NCI-H82 (cell line): ENCODE results near the gene RAB30.

Experiments used
- DNase-seq: peaks from one replicate; lab custom pipeline; 2025; lab: John Stamatoyannopoulos, UW

The RAB30 gene

DNA sequence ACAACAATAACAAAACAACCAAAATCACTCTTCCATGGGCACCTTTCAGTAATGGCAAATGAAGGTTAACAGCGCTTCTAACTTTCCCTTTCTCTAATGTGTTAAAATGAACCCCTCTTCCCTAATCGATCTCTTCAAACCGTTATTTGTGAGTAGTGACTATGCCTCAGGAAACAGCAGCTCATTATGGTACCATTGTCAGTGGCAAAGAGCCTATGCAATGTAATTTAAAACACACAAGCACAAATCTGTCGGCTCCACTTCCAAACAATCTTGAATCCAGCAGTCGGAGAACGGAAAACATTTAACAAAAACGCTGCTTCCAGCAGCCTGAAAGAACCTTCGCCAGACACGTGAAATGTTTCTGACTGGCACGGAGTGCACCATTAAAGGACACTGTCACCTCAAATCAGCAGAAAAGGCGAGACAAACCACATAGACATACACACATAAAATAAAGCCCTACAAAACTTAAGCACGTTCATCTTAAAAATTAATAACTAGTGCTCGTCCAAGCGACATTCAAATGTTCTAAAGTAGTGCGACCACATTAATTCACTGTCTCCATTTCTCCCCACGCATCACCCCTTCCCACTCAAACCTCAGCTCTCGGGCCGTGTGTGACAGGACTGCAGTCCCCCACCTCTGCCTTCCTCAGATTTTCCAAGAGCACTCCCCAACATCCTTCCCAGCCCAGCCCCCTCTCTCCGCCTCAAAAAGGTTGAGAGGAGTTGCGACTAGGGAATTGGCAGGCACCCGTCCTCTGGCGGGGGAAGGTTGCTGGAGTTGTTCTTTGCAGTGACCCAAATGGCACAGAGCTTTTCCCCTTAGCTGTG lies 748 bp downstream of the RAB30 start:
- DNase-seq = peak; percentile 70

DNA sequence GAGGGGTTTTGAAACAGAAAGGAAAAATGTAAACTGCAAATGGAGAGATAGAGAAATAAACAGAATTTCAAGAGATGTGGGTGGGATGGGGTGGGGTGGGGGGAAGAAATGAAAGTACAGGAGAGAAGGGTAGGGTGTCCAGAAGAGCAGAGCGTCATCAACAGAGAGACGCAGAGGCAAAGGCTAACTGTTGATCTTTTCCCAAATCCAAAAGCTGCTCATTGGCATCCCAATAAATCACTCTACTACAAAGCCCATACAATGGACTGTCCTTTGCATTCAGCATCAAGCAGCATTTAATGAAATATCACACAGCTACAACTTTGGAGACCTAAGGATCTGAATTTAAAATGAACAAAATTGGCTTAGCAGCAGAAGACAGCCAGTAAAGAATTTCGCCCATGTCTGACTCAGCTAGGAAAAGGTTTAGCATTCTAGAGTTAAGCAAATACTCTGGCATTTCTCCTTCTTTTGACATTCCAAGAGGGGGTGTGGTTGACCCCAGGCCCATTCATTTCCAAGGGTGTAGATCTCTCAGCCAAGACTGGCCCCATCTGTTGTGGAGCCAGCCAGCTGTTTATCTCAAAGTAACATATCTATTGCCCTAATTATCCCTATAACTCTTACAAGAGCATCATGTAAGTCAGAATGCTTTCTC lies 1.5 kb downstream of the RAB30 start:
- DNase-seq = peak; percentile 40

DNA sequence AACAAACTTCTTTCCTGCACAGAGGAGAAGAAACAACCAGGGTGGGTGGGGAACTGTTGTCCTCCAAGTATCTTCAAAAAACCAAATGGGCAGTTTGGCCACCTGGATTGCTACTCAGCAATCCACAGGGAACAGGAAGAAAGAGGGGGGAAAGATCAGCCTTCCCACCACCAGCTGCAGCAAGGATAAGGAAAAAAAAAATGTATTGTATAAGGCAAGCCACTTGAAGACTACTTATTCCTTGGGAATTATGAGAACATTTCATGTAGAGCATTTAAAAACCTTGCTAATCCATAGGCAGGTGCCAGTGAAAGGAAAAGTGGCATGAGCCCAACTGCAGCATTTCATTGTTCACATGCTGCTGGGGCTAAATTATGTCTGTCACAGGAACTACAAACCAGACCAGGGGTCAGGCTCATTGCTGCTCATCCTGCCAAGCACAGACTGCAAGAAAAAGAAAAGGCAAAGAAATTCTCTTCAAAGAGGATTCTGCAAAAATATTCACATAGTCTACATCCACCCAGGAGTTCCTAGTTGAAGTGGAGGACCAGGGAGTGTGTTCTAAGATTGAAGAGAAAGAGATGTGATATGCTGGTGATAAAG lies 2.2 kb downstream of the RAB30 start:
- no peak for DNase-seq

DNA sequence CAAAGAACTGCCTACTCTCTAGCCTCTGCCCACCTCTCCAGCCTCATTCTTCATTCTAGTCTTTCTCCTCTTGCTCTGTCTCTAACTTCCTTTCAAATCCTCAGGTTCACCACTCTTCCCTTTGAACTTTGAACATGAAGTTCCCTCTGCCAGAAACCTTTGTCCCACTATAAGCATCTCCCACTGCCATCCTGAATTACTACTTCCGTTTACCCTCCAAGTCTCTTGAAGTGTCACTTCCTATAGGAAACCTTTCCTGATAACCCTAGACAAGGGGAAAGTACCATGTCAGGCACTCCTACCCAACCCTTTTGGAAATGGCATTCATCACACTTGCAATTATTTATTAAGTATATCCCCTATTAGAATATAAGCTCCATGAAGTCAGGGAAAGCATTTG lies 3.1 kb downstream of the RAB30 start:
- DNase-seq = no peak

DNA sequence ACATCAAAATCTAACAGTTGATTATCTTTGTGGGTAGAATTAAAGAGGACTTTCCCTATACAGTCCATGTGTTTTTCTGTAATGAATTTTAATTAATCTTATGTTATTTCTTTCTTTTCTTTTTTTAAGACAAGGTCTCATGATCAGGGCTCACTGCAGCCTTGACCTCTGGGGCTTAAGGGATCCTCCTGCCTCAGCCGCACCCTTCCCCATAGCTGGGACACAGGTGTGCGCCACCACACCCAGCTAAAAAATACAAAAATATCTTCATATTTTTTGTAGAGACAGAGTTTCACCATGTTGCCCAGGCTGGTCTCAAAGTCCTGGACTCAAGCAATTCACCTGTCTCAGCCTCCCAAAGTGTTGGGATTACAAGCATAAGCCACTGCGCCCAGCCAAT lies 7.7 kb downstream of the RAB30 start:
- no peak for DNase-seq

DNA sequence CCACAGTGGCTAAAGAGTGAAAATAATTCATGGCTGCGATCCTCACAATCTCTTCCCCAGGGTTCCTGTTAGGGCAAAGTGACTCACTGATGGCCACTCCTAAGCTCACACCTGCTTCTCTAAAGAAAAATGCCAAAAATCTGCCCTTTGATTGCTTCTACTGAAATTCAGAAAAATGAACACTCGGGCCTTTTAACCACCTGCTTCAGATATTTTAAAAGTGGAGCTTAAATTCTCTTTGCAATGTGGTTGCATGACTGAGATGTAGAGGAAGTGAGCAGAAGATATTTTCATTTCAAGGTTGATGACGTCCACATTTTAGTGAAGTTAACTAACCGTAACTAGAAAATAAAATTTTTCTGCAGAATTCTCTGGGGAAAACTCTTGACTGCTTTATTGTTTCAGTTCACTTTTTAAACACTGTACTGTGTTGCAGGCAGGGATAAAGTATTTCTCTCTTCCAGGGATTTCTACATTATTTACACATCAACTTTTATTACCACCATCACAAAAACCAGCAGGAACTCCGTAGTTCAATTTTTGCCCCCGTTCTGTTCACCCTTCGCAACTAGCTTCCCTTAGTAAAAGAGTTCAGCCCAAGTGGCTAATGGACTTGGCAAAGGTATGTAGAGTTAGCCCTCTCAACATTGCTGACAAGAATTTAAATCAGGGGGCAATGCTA lies 8.5 kb downstream of the RAB30 start:
- no peak for DNase-seq

DNA sequence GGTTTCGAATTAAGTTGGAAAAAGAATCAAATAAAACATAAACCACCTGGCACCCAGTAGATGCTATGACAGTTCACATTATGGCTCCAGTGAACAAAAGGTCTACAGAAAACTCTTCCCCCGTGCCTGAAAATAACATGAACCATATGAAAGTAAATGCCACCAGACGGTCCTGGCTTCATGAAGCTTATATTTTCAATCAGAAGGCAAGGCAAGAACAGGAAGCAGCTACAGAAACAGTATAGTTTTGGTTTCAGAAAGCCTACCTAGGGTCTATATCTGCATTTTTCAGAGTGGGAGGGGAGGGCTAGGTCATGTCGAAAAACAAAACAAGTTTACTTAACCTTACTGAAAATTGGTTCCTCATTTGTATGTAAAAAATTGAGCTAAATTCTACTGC lies 9.8 kb downstream of the RAB30 start:
- DNase-seq = no peak

DNA sequence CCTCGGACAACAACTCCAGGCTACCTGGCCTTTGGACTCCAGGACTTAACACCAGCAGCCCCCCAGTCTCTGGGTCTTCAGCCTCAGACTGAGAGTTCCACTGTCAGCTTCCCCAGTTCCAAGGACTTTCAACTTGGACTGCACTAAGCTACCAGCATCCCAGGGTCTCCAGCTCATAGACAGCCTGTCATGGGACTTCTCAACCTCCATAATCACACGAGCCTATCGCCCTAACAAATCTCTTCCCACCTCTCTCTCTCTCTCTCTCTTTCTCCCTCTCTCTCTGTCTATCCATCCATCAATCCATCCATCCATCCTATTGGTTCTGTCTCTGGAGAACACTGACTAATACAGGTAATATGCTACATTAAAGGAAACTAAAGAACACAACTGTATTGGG lies 10.7 kb downstream of the RAB30 start:
- no peak for DNase-seq

DNA sequence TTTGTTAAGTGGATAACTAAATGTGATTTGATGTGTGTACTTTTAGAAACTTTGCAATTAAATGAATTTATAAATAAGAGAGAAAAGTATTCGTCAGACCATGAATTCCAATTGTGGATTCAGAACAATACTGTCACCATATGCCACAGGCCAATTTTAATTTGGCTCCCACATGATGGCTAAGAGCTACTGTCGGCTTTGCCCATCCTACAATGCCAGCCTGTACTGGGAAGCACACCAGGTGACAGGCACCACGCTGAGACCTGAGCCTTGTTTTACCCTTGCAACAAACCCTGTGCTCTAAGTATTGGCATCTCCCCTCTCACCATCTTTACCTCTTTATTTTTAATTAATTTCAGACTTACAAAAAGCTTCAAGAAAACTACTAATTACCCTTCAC lies 14.0 kb downstream of the RAB30 start:
- no peak for DNase-seq

DNA sequence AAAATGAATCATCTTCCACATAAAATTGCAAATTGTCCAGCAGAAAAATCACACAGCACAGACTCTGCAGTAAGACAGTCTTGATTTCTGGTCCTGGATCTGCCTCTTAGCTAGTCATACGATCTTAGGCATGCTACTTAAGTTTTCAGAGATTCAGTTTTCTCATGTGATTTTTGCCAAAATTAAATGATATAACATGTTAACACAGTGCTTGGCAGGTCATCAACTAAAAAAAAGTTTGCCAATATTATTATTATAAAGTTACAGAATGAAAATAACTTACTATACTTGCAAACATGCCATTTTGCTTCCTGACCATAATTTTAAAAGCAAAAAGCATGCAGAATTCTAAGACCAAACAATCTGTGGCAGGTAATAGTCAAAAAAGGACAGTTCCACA lies 15.1 kb downstream of the RAB30 start:
- DNase-seq = no peak

DNA sequence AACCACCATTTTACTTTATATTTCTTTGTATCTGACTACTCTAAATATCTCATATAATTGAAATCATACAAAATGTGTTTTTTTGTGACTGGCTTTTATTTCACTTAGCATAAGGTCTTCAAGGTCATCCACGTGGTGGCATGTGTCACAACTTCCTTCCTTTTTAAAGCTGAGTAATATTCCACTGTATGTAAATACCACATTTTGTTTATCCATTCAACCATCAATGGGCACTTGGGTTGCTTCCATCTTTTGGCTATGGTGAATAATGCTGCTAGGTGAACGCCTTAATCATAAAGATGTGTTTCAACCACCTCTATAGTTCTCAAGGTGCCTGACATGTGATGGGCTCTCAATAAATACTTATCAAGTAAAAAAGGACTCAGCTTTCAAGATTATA lies 15.5 kb downstream of the RAB30 start:
- DNase-seq = no peak

DNA sequence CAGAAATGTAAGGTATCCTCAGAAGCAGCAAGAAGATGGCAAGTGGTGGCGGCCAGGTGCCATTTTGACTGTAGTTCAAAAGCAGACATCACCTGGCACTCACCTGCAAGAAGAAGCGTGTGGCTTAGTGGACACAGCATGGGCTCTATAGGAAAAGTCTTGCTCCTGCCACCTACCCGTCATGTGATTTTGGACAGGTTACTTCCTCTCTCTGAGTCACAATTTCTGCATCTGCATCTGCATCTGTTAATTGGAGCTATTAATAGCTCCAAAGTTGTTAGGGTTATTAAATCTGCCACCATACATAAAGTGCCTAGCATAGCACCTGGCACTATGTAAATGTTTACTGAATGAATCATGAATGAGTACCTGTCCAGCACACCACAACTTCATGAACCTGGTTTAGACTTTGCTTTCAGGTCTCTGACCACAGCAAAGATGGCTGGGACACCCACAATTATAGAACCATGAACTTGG lies 16.8 kb downstream of the RAB30 start:
- DNase-seq = no peak

DNA sequence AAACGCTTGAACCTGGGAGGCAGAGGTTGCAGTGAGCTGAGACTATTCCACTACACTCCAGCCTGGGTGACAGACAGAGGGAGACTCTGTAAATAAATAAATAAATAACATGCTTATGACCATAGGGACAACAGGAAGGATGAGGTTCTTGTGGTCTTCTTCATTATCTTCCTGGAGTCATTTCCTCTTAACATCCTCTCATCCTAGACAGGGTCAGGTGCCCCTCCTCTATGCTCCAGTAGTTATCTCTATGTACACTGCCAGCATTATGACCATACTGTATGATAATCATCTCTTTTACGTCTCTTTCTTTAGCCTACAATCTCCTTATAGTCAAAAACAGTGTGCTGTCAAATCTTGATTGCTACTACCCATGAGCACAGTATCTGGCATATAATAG lies 17.7 kb downstream of the RAB30 start:
- DNase-seq = no peak

DNA sequence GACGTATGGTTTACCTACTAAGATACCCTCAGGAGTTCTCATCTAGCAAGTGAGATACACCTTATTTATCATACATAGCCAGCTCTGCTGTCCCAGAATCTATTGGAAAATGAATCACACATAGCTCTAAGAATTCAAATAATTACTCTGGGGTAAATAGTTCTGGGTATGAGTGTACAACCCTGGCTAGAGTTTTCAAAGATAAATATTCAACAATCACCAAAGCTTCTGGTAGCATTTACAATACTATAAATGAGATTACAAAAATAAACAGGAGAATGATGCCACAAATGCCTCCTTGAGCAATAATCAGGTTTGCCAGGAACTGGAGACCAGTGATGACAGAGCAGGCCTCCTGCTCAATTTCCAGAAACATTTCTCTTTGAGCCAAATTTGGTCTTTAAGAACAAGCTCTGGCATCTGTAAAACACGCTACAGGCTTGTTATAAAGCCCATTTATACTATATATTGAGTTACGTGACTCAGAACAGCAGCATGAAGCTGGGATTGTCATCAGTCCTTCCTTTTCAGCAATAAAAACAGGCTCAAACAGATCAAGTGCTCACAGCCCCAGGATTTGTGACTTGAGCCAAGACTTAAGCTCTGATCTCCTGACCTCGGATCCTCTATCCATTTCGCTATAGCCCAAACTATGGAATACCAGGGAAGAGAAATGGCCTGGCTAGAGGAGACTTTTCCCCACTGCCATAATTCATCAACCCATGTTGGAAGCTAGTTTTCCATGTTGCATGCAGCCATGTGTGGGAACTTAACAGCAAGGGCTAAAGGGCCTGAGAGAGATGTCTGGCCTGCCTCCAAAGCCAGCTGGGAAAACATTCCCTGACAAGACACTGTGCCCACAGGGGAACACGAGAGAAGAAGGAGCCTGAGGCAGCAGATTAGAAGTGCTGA lies 19.7 kb downstream of the RAB30 start:
- DNase-seq = peak; percentile 79

DNA sequence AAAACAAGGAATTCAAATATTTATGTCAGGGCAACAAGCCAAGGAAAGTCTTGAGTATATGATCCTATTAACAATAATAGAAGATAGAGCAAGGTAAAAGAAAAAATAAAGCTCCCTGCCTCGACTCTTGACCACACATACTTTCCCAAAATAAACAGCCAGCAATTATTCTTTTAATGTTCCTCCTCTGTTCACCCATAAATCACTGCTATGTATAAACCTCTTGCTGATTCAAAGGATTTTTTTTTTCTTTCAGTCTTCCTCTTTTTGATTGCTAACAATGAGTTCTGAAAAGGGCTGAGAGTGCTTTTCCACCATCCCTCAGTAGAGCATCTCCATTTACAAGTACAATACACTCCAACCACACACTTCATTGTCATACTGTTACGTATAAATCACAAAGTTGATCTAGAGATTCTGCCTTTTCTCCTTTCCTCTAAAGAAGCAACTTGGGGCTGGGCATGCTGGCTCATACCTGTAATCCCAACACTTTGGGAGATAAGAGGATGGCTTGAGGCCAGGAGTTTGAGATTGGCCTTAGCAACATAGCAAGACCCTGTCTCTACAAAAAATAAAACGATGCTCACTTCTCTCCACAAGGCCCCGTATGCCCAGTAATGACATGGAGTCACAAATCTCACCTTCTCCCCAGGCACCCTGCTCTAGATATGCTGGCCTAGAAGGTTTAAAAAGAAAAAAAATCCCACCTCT lies 24.0 kb downstream of the RAB30 start:
- peak; percentile 24 for DNase-seq

DNA sequence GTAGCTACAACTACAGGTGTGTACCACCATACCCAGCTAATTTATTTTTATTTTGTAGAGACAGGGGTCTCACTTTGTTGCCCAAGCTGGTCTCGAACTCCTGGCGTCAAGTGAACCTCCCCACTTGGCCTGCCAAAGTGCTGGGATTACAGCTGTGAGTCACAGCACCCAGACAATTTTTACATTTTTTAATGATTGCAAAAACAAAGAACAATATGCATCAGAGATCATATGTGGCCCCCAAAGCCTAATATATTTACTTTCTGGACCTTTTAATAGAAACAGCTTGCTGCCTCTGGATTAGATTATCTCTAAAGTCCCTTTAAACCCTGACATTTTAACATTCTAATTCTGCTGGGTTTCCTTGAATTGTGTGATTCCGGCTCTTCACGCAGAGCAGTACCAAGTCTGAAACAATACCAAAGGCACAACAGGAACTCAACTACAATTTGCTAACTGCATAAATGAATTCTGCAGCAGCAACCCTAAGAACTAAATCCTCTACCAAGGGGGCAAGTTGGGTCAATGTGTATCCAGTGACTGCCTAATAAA lies 25.0 kb downstream of the RAB30 start:
- DNase-seq = peak; percentile 11

DNA sequence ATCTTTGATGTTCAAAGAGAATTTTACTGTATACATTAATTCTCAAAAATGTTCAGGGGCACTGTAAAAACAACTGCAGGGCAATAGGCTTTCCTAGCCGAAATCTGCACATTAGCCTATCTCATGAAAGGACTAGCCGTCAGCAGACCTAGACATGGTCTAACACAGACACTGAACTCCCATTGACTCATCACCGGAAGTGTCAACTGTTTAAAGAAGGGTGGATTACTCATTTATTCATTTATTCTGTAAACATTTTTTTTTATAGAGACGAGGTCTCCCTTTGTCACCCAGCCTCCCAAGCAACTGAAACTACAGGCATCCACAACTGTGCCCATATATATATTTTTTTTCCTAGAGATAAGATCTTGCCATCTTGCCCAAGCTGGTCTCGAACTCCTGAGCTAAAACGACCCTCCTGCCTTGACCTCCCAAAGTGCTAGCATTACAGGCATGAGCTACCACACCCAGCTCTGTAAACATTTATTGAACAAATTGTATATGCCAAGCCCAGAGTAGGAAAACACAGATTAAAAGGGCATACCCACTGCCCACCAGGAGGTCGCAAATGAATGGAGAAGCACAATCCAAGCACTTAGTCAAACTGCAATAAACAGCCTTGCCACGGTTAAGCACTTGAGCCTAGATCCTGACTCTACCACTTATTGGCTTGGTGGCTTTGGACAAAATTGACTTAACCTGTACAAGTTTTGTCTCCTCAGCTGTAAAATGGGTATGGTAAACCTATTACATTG lies 26.6 kb downstream of the RAB30 start:
- peak; percentile 30 for DNase-seq

DNA sequence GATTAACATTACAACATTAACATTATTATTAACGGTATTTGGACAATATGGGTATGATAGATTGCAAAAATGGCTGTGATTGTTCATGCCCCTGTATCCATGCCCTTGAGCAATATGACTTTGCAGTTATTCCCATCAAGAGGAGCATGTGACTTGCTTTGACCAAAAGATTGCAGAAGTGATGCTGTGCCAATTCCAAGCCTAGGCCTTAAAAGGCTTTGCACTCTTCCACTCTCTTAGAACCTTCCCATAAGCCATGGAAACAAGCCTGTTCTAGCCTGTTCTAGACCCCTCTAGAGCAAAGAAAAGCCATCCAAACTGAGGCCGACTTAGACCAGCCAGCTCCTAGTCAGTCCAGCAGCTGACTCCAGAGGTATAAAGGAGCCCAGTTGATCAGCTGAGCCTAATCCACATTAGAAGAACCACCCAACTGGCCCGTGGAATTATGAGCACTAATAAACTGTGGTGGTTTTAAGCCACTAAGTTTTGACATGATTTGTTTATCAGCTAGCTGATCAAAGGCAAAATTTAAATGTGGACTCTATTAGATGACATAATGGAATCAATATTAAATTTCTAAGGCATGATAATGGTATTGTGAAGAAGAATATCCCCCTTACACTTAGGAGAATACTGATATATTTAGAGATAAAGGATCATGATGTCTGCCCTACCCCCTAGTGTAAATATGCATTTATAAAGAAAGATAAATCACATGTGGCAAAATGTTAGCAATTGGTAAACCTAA lies 28.6 kb downstream of the RAB30 start:
- DNase-seq = peak; percentile 77

DNA sequence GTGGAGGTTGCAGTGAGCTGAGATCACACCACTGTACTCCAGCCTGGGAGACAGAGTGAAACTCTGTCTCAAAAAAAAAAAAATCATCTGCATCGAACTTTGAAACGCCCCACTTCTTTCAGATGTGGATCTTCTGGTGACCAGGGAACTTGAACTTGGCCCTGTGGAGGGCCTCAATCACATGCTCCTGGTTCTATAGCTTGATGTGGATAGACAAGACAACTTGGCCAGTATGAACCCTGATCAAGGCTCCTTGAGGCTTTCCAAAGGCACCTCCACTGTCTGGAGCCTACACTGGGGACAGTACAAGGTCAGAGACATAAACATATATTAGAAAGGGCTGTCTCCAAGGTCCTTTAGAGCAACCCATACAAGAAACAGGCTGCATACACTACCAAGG lies 30.6 kb downstream of the RAB30 start:
- DNase-seq = no peak
